ENCODE measurements around the gene UCHL1.

- no peak for TF ChIP-seq POLR2A (IDR thresholded peaks at IDR 0.05; ENCODE audit: low read length)
- TF ChIP-seq GATA1 (IDR thresholded peaks at IDR 0.05; ENCODE audit: low read depth, low read length): no peak
Observed at GRCh38 chr4:41262198-41262597, 5.5 kb downstream of the UCHL1 start.
